Measurements from ENCODE around the gene GRIA2.
"Not testable (repeated sequence)": the region's sequence is repeated elsewhere in the genome, so short reads cannot be mapped to it uniquely, and the experiment has no call there.

Gene GRIA2

DNA sequence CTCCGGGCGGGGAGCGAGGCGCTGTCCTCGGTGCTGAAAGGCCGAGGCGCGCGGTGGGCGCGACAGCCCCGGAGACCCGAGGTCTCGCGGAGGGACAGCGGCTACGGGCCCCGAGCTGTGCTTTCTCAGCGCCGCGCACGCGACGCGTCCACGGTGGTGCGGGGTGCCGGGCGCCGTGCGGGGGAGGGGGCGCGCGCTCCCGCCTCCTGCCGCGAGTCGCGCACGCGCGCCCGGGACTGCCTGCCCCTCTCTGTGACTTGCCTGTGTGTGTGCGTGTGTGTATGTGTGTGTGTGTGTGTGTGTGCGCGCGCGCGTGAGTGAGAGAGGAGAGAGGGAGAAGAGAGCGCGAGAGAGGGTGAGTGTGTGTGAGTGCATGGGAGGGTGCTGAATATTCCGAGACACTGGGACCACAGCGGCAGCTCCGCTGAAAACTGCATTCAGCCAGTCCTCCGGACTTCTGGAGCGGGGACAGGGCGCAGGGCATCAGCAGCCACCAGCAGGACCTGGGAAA lies at the start of gene GRIA2:
TSS of gene GRIA2 (plus strand) at position 358 of the 511 bp plus-strand sequence. CDS start 315 bp downstream, outside the sequence.
- peak within 1 kb of the TSS; percentile 15; the same call in 1 of the 2 replicates for H3K4me3 ChIP-seq (ENCODE audit: control insufficient read depth, low read depth, low read length)
- TF ChIP-seq, protein P1, sequence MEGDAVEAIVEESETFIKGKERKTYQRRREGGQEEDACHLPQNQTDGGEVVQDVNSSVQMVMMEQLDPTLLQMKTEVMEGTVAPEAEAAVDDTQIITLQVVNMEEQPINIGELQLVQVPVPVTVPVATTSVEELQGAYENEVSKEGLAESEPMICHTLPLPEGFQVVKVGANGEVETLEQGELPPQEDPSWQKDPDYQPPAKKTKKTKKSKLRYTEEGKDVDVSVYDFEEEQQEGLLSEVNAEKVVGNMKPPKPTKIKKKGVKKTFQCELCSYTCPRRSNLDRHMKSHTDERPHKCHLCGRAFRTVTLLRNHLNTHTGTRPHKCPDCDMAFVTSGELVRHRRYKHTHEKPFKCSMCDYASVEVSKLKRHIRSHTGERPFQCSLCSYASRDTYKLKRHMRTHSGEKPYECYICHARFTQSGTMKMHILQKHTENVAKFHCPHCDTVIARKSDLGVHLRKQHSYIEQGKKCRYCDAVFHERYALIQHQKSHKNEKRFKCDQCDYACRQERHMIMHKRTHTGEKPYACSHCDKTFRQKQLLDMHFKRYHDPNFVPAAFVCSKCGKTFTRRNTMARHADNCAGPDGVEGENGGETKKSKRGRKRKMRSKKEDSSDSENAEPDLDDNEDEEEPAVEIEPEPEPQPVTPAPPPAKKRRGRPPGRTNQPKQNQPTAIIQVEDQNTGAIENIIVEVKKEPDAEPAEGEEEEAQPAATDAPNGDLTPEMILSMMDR (IDR thresholded peaks at IDR 0.05; ENCODE audit: control insufficient read depth, insufficient read depth, low read depth, low read length, missing control alignments), result no peak
- DNase-seq (ENCODE audit: low read depth), result peak; percentile 4

DNA sequence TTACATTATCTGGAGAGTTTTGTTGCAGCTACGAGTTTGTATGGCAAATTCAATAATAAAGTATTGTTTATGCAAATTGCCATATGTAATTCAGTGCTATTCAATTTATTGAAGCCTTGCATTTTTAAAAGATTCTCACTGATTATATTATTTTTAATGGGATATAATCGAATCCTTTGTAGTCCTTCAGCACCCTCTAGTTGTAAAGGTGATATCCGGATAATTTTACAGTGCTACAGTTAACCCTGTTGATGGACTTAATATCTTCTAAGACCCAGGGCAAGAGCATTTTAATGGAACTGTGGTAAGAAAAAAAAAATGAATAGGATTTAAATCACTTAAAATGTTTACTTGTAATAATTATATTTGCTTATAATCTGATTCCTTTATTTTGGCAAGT lies 48.5 kb upstream of the GRIA2 start:
- no peak for DNase-seq (ENCODE audit: low read depth)
- TF ChIP-seq, protein P1 (IDR thresholded peaks at IDR 0.05; ENCODE audit: control insufficient read depth, insufficient read depth, low read depth, low read length, missing control alignments), result peak; percentile 41
- H3K4me3 ChIP-seq (ENCODE audit: control insufficient read depth, low read depth, low read length), result no peak overlapping the region

DNA sequence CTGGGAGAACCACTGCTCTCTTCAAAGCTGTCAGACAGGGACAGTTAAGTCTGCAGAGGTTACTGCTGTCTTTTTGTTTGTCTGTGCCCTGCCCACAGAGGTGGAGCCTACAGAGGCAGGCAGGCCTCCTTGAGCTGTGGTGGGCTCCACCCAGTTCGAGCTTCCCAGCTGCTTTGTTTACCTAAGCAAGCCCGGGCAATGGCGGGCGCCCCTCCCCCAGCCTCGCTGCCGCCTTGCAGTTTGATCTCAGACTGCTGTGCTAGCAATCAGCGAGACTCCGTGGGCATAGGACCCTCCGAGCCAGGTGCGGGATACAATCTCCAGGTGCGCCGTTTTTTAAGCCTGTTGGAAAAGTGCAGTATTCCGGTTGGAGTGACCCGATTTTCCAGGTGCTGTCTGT lies 40.3 kb upstream of the GRIA2 start:
- not testable (repeated sequence) for DNase-seq (ENCODE audit: low read depth); H3K4me3 ChIP-seq (ENCODE audit: control insufficient read depth, low read depth, low read length)

DNA sequence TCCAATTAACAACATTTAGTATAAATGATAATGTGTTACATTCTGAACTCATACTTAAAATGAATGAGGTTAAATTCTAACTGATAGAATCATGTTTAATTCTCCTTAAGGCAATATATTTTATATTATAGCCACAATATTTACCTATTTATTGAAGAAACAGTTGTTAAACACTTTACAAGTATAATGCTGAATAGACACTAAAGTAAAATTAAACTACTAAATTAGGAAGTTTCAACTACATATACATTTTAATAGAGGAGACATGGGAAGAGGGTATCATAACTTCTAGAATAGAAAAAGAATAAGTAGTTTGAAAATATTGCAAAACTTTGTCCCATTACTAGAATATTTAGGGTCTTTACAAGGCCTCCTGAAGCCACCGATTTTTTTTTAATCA lies 36.2 kb upstream of the GRIA2 start:
- TF ChIP-seq, protein P1 (IDR thresholded peaks at IDR 0.05; ENCODE audit: control insufficient read depth, insufficient read depth, low read depth, low read length, missing control alignments), result no peak
- DNase-seq (ENCODE audit: low read depth), result no peak
- H3K4me3 ChIP-seq (ENCODE audit: control insufficient read depth, low read depth, low read length), result no peak overlapping the region

DNA sequence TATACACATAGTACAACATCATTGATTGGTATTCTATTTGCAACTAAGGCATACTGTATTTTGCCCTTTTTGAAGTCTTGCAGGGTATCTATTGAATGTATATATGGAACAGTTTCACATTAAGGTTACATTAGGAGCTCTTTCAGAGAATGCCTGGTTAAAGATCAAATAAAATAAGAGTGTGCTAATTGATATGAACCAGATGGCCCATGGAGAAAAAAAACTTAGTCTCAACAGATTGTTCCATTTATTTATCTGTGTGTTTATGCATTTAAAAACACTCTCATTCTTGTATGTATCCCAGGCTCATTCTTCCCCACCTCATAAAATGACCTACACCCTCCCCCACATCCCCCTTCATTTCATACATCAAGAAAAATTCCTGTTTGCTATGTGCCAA lies 35.2 kb upstream of the GRIA2 start:
- no peak for DNase-seq (ENCODE audit: low read depth)
- TF ChIP-seq, protein P1 (IDR thresholded peaks at IDR 0.05; ENCODE audit: control insufficient read depth, insufficient read depth, low read depth, low read length, missing control alignments), result no peak
- H3K4me3 ChIP-seq (ENCODE audit: control insufficient read depth, low read depth, low read length), result no peak overlapping the region

GRCh38 chr4:157195374-157195773 lies 25.2 kb upstream of the GRIA2 start:
- TF ChIP-seq, protein P1 (IDR thresholded peaks at IDR 0.05; ENCODE audit: control insufficient read depth, insufficient read depth, low read depth, low read length, missing control alignments), result no peak
- no peak for DNase-seq (ENCODE audit: low read depth)
- H3K4me3 ChIP-seq (ENCODE audit: control insufficient read depth, low read depth, low read length), result no peak overlapping the region

DNA sequence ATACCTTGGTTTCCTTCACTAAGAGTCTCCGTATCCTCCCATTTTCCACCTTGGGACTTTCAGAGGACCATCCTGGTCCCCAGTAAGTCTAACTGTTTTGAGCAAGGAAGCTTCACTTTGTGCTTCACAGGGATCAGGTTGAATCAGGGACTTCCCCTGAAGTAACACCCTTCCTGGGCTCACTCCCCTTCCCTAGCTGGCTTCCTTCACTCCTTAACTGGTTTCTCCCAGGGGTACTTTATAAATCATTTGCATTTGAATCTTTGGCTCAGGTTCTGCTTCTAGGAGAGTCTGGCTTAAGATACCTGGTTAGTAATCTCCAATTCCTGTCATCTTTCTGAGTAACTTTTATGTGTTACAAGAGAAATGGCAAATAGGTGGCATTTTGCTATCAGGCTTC lies 24.5 kb upstream of the GRIA2 start:
- DNase-seq (ENCODE audit: low read depth), result no peak
- TF ChIP-seq, protein P1 (IDR thresholded peaks at IDR 0.05; ENCODE audit: control insufficient read depth, insufficient read depth, low read depth, low read length, missing control alignments), result no peak
- no peak overlapping the region for H3K4me3 ChIP-seq (ENCODE audit: control insufficient read depth, low read depth, low read length)

Data from AG09309 (cell line).